ENCODE data around the gene KLHDC4. TPM values are rescaled to one million over a fixed set of nuclear protein-coding genes. Genes with fewer than 3 reads are reported as not detected.

The KLHDC4 gene
- total RNA-seq, 1 experiment from 2014 or later: 76.2 TPM

DNA sequence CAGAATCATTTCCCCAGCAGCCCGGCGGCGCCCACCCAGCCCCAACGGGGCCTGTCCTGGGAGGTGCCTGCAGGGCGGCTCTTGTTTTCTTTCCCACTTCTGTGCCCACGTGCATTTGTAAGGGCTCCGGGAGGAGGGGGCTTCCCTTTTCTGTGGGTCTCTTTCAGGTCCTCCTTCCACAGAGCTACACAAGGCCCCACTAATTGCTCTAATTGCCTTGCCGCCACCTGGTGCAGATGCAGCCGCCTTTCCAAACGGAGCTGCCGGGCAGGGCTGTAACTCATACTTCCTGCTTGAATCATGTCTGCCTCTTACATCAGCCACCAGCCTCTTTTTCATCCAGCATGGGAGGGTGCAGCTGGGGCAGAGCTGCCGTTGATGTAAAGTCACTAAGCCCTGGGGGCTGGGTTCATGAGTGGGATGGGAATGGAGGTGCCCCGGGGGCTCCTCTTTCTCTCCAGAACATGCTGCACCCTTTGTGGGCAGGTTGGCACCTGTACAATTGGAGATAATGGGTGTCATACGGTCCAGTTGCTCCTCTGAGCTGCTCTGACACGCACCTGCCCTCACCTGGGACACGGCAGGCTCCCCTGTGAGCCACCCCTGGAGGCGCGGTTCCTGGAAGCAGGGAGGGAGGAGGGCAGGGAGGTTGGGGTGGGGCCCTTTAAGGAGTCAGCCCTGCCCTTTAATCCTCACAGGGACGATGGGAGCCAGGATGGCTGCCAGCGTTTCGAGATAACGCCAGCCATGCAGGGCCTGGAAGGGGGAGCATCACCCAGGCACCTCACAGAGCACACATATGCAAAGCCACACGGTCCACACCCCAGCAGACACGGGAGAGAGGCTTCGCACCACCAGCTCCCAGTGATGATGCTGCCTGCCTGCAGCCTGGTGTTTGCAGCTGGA is 41.1 kb upstream of the KLHDC4 start:
- no peak overlapping the region for H3K56ac ChIP-seq (ENCODE audit: insufficient read length, low read depth, low read length)
- no peaks in the 10 kb centered on the region for H4K20me1 ChIP-seq (ENCODE audit: control insufficient read depth, insufficient read depth, insufficient read length)
- H3K4ac ChIP-seq (ENCODE audit: low read depth, low read length): no peak overlapping the region
- H2BK20ac ChIP-seq (ENCODE audit: low read depth, low read length, poor library complexity, severe bottlenecking): no peak overlapping the region
- peaks cover 9 to 16% of the 10 kb centered on the region in 2 experiments for H3K4me1 Mint-ChIP-seq
- H3K79me2 ChIP-seq (ENCODE audit: insufficient read depth, low read length): no peaks in the 10 kb centered on the region
- H3K23me2 ChIP-seq (ENCODE audit: insufficient read length, low read depth, low read length, poor library complexity, severe bottlenecking): no peaks in the 10 kb centered on the region
- no peak overlapping the region for H3K9ac ChIP-seq (ENCODE audit: extremely low read depth, insufficient read length, low read length)
- H3T11ph ChIP-seq (ENCODE audit: low read length): no peak overlapping the region
- no peak overlapping the region for H2AFZ ChIP-seq (ENCODE audit: low read length)
- peak overlapping the region; percentile 69; the same call in 1 of the 2 replicates for H3K14ac ChIP-seq (ENCODE audit: insufficient read depth, low read length)
- no peaks in the 10 kb centered on the region for H3K9me3 ChIP-seq (ENCODE audit: control insufficient read depth, low read depth, low read length)
- peak overlapping the region in 1 of 2 experiments; percentile 4; a peak in 1 of 5 replicates for H3K4me3 Mint-ChIP-seq
- peak; percentile 49 for DNase-seq
- peak overlapping the region in 2 of 3 experiments; percentile 89 to 91; a peak in 3 of 7 replicates for H3K27ac Mint-ChIP-seq
- WGBS (ENCODE audit: extremely low coverage, insufficient read length, low lambda C conversion rate): no CpG with 5 or more reads among the region's 25 CpGs
- no peak overlapping the region for H2BK120ac ChIP-seq (ENCODE audit: low read depth, low read length, poor library complexity, severe bottlenecking)
- no peak overlapping the region for H2AK5ac ChIP-seq (ENCODE audit: insufficient read length, low read length)
- TF ChIP-seq, protein P1, sequence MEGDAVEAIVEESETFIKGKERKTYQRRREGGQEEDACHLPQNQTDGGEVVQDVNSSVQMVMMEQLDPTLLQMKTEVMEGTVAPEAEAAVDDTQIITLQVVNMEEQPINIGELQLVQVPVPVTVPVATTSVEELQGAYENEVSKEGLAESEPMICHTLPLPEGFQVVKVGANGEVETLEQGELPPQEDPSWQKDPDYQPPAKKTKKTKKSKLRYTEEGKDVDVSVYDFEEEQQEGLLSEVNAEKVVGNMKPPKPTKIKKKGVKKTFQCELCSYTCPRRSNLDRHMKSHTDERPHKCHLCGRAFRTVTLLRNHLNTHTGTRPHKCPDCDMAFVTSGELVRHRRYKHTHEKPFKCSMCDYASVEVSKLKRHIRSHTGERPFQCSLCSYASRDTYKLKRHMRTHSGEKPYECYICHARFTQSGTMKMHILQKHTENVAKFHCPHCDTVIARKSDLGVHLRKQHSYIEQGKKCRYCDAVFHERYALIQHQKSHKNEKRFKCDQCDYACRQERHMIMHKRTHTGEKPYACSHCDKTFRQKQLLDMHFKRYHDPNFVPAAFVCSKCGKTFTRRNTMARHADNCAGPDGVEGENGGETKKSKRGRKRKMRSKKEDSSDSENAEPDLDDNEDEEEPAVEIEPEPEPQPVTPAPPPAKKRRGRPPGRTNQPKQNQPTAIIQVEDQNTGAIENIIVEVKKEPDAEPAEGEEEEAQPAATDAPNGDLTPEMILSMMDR (conservative IDR thresholded peaks at IDR 0.05): no peak
- H3K4me2 ChIP-seq (ENCODE audit: insufficient read depth, insufficient read length, low read length): no peak overlapping the region
- H4K8ac ChIP-seq (replicated peaks; ENCODE audit: insufficient read length, low read depth, low read length): no peak overlapping the region
- H3K27me3 ChIP-seq (ENCODE audit: insufficient read depth, low read length): no peaks in the 10 kb centered on the region
- H2BK15ac ChIP-seq (ENCODE audit: low read depth, low read length): no peak overlapping the region
- no peak overlapping the region for H4K91ac ChIP-seq (ENCODE audit: insufficient read length, low read depth, low read length)
- no peak overlapping the region for H2BK12ac ChIP-seq (ENCODE audit: insufficient read length, low read depth, low read length)
- H4K5ac ChIP-seq (ENCODE audit: insufficient read length, low read depth, low read length): no peak overlapping the region
- 0 out of 5 replicates have a peak, but pooled peaks cover 0 to 3% of the 10 kb centered on the region in 2 experiments for H3K9me3 Mint-ChIP-seq
- H3K36me3 Mint-ChIP-seq (ENCODE audit: insufficient read depth in 1 of 3, low read depth in 3 of 3): no peaks in the 10 kb centered on the region; a peak in 1 of 7 replicates
- no peak overlapping the region for H2BK5ac ChIP-seq (ENCODE audit: insufficient read length, low read length)
- H3K23ac ChIP-seq (ENCODE audit: insufficient read length, low read depth, low read length): no peak overlapping the region
- H3K4me1 ChIP-seq (ENCODE audit: insufficient read depth, low read length): no peaks in the 10 kb centered on the region
- H3K18ac ChIP-seq (ENCODE audit: insufficient read length, low read depth, low read length): peak overlapping the region; percentile 79
- H3K79me1 ChIP-seq (ENCODE audit: insufficient read depth, low read depth, low read length, poor library complexity, severe bottlenecking): no peaks in the 10 kb centered on the region
- no peak overlapping the region for H3K27ac ChIP-seq (ENCODE audit: insufficient read length, low read depth, low read length)
- H3K27me3 Mint-ChIP-seq (ENCODE audit: low read depth): peaks cover 10% of the 10 kb centered on the region

Measured in H9 (cell line).